Keratinocyte (primary cell): ENCODE measurements around the gene TNFRSF17. TPM values are rescaled to one million over a fixed set of nuclear protein-coding genes. Genes with fewer than 3 reads are reported as not detected.

Experiments used
- DNase-seq: peaks from one replicate; pipeline ENCODE4 v3.0.0-alpha.2; 2011; ENCODE audit warnings: low read depth, missing footprints, low spot score
- FAIRE-seq: peaks from 2 replicates; lab custom pipeline; 2011; peaks lifted over from hg19 to GRCh38; lab: Jason Lieb, UNC
- H2AFZ ChIP-seq: 2 replicates; pipeline ENCODE4 v1.6.0; 2012; ENCODE audit warnings: low read length, control low read depth, inconsistent platforms; ENCODE audit not compliant: control insufficient read depth
- H3K27ac ChIP-seq: 2 replicates; pipeline ENCODE4 v1.5.1; 2011; ENCODE audit warnings: low read length; ENCODE audit not compliant: control insufficient read depth, insufficient read depth
- H3K27me3 ChIP-seq: 3 replicates; pipeline ENCODE4 v1.6.0; 2011; ENCODE audit warnings: low read length; ENCODE audit not compliant: control insufficient read depth, insufficient read depth; ENCODE audit errors: extremely low read depth
- H3K36me3 ChIP-seq, 2 experiments: 2 replicates in 1 of 2; 3 replicates in 1 of 2; pipeline ENCODE4 v1.5.1; 2011; ENCODE audit warnings: low read length in 2 of 2, mild to moderate bottlenecking in 1 of 2; ENCODE audit not compliant: control insufficient read depth in 2 of 2, insufficient read depth in 2 of 2; ENCODE audit errors: extremely low read depth in 1 of 2
- H3K4me1 ChIP-seq: 3 replicates; pipeline ENCODE4 v1.5.1; 2011; ENCODE audit warnings: low read length; ENCODE audit not compliant: control insufficient read depth, insufficient read depth; ENCODE audit errors: extremely low read depth
- H3K4me2 ChIP-seq: 3 replicates; pipeline ENCODE4 v1.6.0; 2011; ENCODE audit warnings: low read depth, low read length; ENCODE audit not compliant: control insufficient read depth, insufficient read depth; ENCODE audit errors: extremely low read depth
- H3K4me3 ChIP-seq, 3 experiments: fragments of 200-600 bp in 1 of 3; sonication (generic) in 1 of 3; 2 replicates in 2 of 3; 3 replicates in 1 of 3; pipeline ENCODE4 v1.5.1; 2011 to 2016; ENCODE audit warnings: low read length in 3 of 3, mild to moderate bottlenecking in 3 of 3, control low read depth in 2 of 3, inconsistent platforms in 1 of 3, low read depth in 1 of 3, mixed read lengths in 1 of 3, mixed run types in 1 of 3, moderate library complexity in 1 of 3; ENCODE audit not compliant: control insufficient read depth in 2 of 3, insufficient read depth in 2 of 3; ENCODE audit errors: extremely low read depth in 1 of 3
- H3K79me2 ChIP-seq: 2 replicates; pipeline ENCODE4 v1.6.0; 2012; ENCODE audit warnings: low read length; ENCODE audit not compliant: control insufficient read depth, insufficient read depth
- H3K9ac ChIP-seq: 3 replicates; pipeline ENCODE4 v1.6.0; 2011; ENCODE audit warnings: low read length; ENCODE audit not compliant: control insufficient read depth, insufficient read depth; ENCODE audit errors: extremely low read depth
- H3K9me1 ChIP-seq: 3 replicates; pipeline ENCODE4 v1.6.0; 2011; ENCODE audit warnings: low read length; ENCODE audit not compliant: control insufficient read depth, insufficient read depth; ENCODE audit errors: extremely low read depth
- H3K9me3 ChIP-seq: 2 replicates; pipeline ENCODE4 v1.5.1; 2012; ENCODE audit warnings: low read depth, low read length; ENCODE audit not compliant: control insufficient read depth
- H4K20me1 ChIP-seq: 3 replicates; pipeline ENCODE4 v1.6.0; 2011; ENCODE audit warnings: low read length; ENCODE audit not compliant: control insufficient read depth, insufficient read depth; ENCODE audit errors: extremely low read depth
- EZH2 ChIP-seq: IDR thresholded peaks from one replicate; pipeline ENCODE4 v1.6.1; 2012; ENCODE audit warnings: inconsistent platforms, mild to moderate bottlenecking, low read length, moderate library complexity
- dilution Hi-C: fragments of 300-500 bp; cut with MboI; formaldehyde crosslinking; loops from one replicate; pipeline ENCODE4 v1.7.0; 2020; ENCODE audit warnings: low sequenced_read_pairs; ENCODE audit not compliant: extremely low pct_ligation_motif_present
- polyA plus RNA-seq, 5 experiments: library from polyadenylated mRNA; depleted of rRNA in 3 of 5; stranded (reverse) in 3 of 5; stranded (forward) in 1 of 5; unstranded in 1 of 5; fragments of >200 nt; gene quantifications; 1 replicate in 1 of 5; 2 replicates in 3 of 5; 3 replicates in 1 of 5; pipeline versions ENCODE4 v1.2.1 to v1.2.3, GENCODE V29; 2011 to 2012; ENCODE audit warnings: missing spikeins in 2 of 5, low read depth in 1 of 5, low replicate concordance in 1 of 5
- small RNA-seq, 3 experiments: library from RNA; depleted of rRNA; stranded (forward); fragments of <200 nt; gene quantifications; one replicate each; pipeline ENCODE3, GENCODE V24; 2012; ENCODE audit warnings: low read depth in 3 of 3, low replicate concordance in 1 of 3; ENCODE audit not compliant: insufficient read length in 3 of 3
- TF ChIP-seq, protein P1 (sequence below), 3 experiments: IDR thresholded peaks in 1 of 3; conservative IDR thresholded peaks in 1 of 3; optimal IDR thresholded peaks in 1 of 3; 2 replicates in 2 of 3; 3 replicates in 1 of 3; pipeline versions ENCODE3 to v1.5.1; 2011; ENCODE audit warnings: low read length in 3 of 3, mild to moderate bottlenecking in 3 of 3, moderate library complexity in 2 of 3, control low read depth in 1 of 3, inconsistent platforms in 1 of 3; ENCODE audit not compliant: insufficient read depth in 2 of 3; ENCODE audit errors: extremely low read depth in 1 of 3

The TNFRSF17 gene
- polyA plus RNA-seq, 1 donor (not counting 4 experiments of a cell fraction or from before 2014, with no cell fraction given), result not detected

- Histone ChIP-seq H4K20me1 (no peaks in the 10 kb centered on the region), H3K79me2 (no peaks in the 10 kb centered on the region), H3K4me2 (peak overlapping the region; percentile 10), H3K9ac (no peak overlapping the region), H3K27ac (no peak overlapping the region), H3K9me3 (no peaks in the 10 kb centered on the region), H3K36me3 (no peaks in the 10 kb centered on the region), H2AFZ (no peak overlapping the region), H3K9me1 (no peaks in the 10 kb centered on the region), H3K4me3 (no peak overlapping the region), H3K4me1 (peaks cover 4% of the 10 kb centered on the region), H3K27me3 (no peaks in the 10 kb centered on the region)
- dilution Hi-C loops, result no loop called here
- FAIRE-seq (no peak), DNase-seq (no peak)
- TF ChIP-seq EZH2, result no peak
- TF ChIP-seq, protein P1, sequence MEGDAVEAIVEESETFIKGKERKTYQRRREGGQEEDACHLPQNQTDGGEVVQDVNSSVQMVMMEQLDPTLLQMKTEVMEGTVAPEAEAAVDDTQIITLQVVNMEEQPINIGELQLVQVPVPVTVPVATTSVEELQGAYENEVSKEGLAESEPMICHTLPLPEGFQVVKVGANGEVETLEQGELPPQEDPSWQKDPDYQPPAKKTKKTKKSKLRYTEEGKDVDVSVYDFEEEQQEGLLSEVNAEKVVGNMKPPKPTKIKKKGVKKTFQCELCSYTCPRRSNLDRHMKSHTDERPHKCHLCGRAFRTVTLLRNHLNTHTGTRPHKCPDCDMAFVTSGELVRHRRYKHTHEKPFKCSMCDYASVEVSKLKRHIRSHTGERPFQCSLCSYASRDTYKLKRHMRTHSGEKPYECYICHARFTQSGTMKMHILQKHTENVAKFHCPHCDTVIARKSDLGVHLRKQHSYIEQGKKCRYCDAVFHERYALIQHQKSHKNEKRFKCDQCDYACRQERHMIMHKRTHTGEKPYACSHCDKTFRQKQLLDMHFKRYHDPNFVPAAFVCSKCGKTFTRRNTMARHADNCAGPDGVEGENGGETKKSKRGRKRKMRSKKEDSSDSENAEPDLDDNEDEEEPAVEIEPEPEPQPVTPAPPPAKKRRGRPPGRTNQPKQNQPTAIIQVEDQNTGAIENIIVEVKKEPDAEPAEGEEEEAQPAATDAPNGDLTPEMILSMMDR (optimal IDR thresholded peaks at IDR 0.05 in 1 of 3, IDR thresholded peaks at IDR 0.05 in 1 of 3, conservative IDR thresholded peaks at IDR 0.05 in 1 of 3; ENCODE audit: extremely low read depth in 1 of 3, insufficient read depth in 2 of 3, low read length in 3 of 3), result no peak
Observed at GRCh38 chr16:12016291-12016947, 51.4 kb downstream of the TNFRSF17 start.

DNA sequence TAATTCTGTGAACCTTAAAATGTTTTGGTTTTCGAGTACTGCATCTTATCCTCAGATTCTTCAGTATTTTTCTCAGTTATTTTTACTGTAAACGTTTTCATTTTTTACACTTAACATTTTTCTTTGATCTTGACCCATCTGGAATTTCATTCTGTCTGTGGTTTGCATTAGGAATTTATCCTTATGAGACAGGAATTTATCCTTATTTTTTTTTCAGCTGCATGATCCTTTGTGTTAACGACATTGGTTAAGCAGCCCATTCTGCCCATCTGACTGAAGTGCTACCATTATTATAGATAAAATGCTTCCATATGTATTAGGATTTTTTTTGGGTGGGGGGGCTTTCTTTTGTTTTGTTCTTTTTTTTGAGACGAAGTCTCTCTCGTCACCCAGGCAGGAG, 52.5 kb downstream of the TNFRSF17 start:
- Histone ChIP-seq H3K4me3 (no peak overlapping the region), H3K9ac (no peak overlapping the region), H3K27ac (no peak overlapping the region), H3K9me3 (no peaks in the 10 kb centered on the region), H2AFZ (no peak overlapping the region), H3K4me2 (no peak overlapping the region), H3K27me3 (no peaks in the 10 kb centered on the region), H4K20me1 (no peaks in the 10 kb centered on the region), H3K4me1 (peaks cover 4% of the 10 kb centered on the region), H3K9me1 (no peaks in the 10 kb centered on the region), H3K36me3 (no peaks in the 10 kb centered on the region), H3K79me2 (no peaks in the 10 kb centered on the region)
- TF ChIP-seq, protein P1 (optimal IDR thresholded peaks at IDR 0.05 in 1 of 3, IDR thresholded peaks at IDR 0.05 in 1 of 3, conservative IDR thresholded peaks at IDR 0.05 in 1 of 3; ENCODE audit: extremely low read depth in 1 of 3, insufficient read depth in 2 of 3, low read length in 3 of 3), result no peak
- TF ChIP-seq EZH2, result no peak
- DNase-seq (no peak), FAIRE-seq (no peak)
- dilution Hi-C loops, result no loop called here

Small RNA genes lying within 50 kb of the gene (small RNA-seq; reads per million reads assigned to genes)
- 0 reads per million in 3 experiments for gene AC007216.5
- gene UBL5P4, result 0 reads per million in 3 experiments

Other genes with a start within 250 kb of the TNFRSF17 start
- 34.2 to 50.3 TPM (median 35.9 TPM) in 3 replicates for gene TXNDC11, start 222.4 kb upstream of the TNFRSF17 start, polyA plus RNA-seq
- 23.0 to 51.4 TPM (median 43.9 TPM) in 3 replicates for gene ZC3H7A, start 168.0 kb upstream of the TNFRSF17 start, polyA plus RNA-seq
- gene RSL1D1, start 113.7 kb upstream of the TNFRSF17 start, polyA plus RNA-seq, result 84.2 to 185 TPM (median 172 TPM) in 3 replicates
- gene GSPT1, start 49.3 kb upstream of the TNFRSF17 start, polyA plus RNA-seq, result 94.4 to 163 TPM (median 118 TPM) in 3 replicates
- 3.6 to 5.5 TPM (median 5.0 TPM) in 3 replicates for gene NPIPB2, start 23.2 kb upstream of the TNFRSF17 start, polyA plus RNA-seq
- gene SNX29, start 11.5 kb downstream of the TNFRSF17 start, polyA plus RNA-seq, result 9.6 to 17.5 TPM (median 11.3 TPM) in 3 replicates